Effector memory CD4-positive, alpha-beta T cell (primary cell): Measurements from ENCODE around the gene AATK.

Experiments used
- DNase-seq, 3 donors: peaks; one replicate each; pipeline ENCODE4 v3.0.0-alpha.2; 2020
- H3K27ac ChIP-seq: 2 replicates; pipeline ENCODE4 v1.7.0; 2013; ENCODE audit warnings: mild to moderate bottlenecking, low read length, moderate library complexity; ENCODE audit not compliant: insufficient read depth, poor library complexity, severe bottlenecking
- H3K27me3 ChIP-seq: replicated peaks from 2 replicates; pipeline ENCODE4 v1.7.0; 2013; ENCODE audit warnings: mild to moderate bottlenecking, low read length; ENCODE audit not compliant: insufficient read depth, control insufficient read depth, poor library complexity, severe bottlenecking
- H3K36me3 ChIP-seq: 2 replicates; pipeline ENCODE4 v1.7.0; 2013; ENCODE audit warnings: mild to moderate bottlenecking, low read length, moderate library complexity; ENCODE audit not compliant: control insufficient read depth, insufficient read depth
- H3K4me1 ChIP-seq: 2 replicates; pipeline ENCODE4 v1.7.0; 2013; ENCODE audit warnings: low read length, mild to moderate bottlenecking; ENCODE audit not compliant: control insufficient read depth, insufficient read depth, poor library complexity, severe bottlenecking
- H3K4me3 ChIP-seq: 2 replicates; pipeline ENCODE4 v1.7.0; 2013; ENCODE audit warnings: low read length, low read depth, mild to moderate bottlenecking; ENCODE audit not compliant: insufficient read depth, poor library complexity, severe bottlenecking
- H3K9me3 ChIP-seq: 2 replicates; pipeline ENCODE4 v1.7.0; 2013; ENCODE audit warnings: mild to moderate bottlenecking, low read length, moderate library complexity; ENCODE audit not compliant: control insufficient read depth

The AATK gene

GRCh38 chr17:81162491-81162890 is 3.5 kb downstream of the AATK start:
- Histone ChIP-seq H3K4me1 (peaks cover 8% of the 10 kb centered on the region), H3K27ac (no peak overlapping the region), H3K4me3 (no peak overlapping the region), H3K27me3 (peaks cover 15% of the 10 kb centered on the region), H3K9me3 (no peaks in the 10 kb centered on the region), H3K36me3 (no peaks in the 10 kb centered on the region)
- no peak for DNase-seq

- peaks cover 8% of the 10 kb centered on the region for H3K4me1 ChIP-seq
- H3K4me3 ChIP-seq: no peak overlapping the region
- DNase-seq: no peak
- no peaks in the 10 kb centered on the region for H3K9me3 ChIP-seq
- no peak overlapping the region for H3K27ac ChIP-seq
- H3K36me3 ChIP-seq: no peaks in the 10 kb centered on the region
- peaks cover 15% of the 10 kb centered on the region for H3K27me3 ChIP-seq
Measured at GRCh38 chr17:81161972-81162371, 4.0 kb downstream of the AATK start.

- H3K4me3 ChIP-seq: no peak overlapping the region
- DNase-seq: no peak
- peaks cover 8% of the 10 kb centered on the region for H3K4me1 ChIP-seq
- H3K27me3 ChIP-seq: peaks cover 15% of the 10 kb centered on the region
- no peaks in the 10 kb centered on the region for H3K9me3 ChIP-seq
- no peaks in the 10 kb centered on the region for H3K36me3 ChIP-seq
- no peak overlapping the region for H3K27ac ChIP-seq
Measured at GRCh38 chr17:81161536-81161935, 4.5 kb downstream of the AATK start.

- no peak overlapping the region for H3K27ac ChIP-seq
- no peaks in the 10 kb centered on the region for H3K36me3 ChIP-seq
- peaks cover 15% of the 10 kb centered on the region for H3K27me3 ChIP-seq
- H3K4me3 ChIP-seq: no peak overlapping the region
- no peaks in the 10 kb centered on the region for H3K9me3 ChIP-seq
- no peak for DNase-seq
- H3K4me1 ChIP-seq: peaks cover 8% of the 10 kb centered on the region
Measured at GRCh38 chr17:81160747-81161453, 5.1 kb downstream of the AATK start.

- Histone ChIP-seq H3K9me3 (no peaks in the 10 kb centered on the region), H3K4me3 (no peak overlapping the region), H3K27me3 (peaks cover 10% of the 10 kb centered on the region), H3K27ac (no peak overlapping the region), H3K36me3 (no peaks in the 10 kb centered on the region), H3K4me1 (peaks cover 3% of the 10 kb centered on the region)
- no peak for DNase-seq
Measured at GRCh38 chr17:81160306-81160705, 5.7 kb downstream of the AATK start.

GRCh38 chr17:81159611-81160265 is 6.3 kb downstream of the AATK start:
- H3K4me3 ChIP-seq: no peak overlapping the region
- H3K9me3 ChIP-seq: no peaks in the 10 kb centered on the region
- peaks cover 3% of the 10 kb centered on the region for H3K4me1 ChIP-seq
- no peak overlapping the region for H3K27ac ChIP-seq
- H3K27me3 ChIP-seq: peaks cover 5% of the 10 kb centered on the region
- DNase-seq: no peak
- H3K36me3 ChIP-seq: no peaks in the 10 kb centered on the region

GRCh38 chr17:81158688-81159590 is 7.1 kb downstream of the AATK start:
- H3K4me1 ChIP-seq: peaks cover 3% of the 10 kb centered on the region
- peaks cover 3% of the 10 kb centered on the region for H3K27me3 ChIP-seq
- no peak overlapping the region for H3K27ac ChIP-seq
- DNase-seq: no peak
- H3K9me3 ChIP-seq: no peaks in the 10 kb centered on the region
- no peaks in the 10 kb centered on the region for H3K36me3 ChIP-seq
- H3K4me3 ChIP-seq: no peak overlapping the region

GRCh38 chr17:81157848-81158687 is 8.0 kb downstream of the AATK start:
- no peaks in the 10 kb centered on the region for H3K36me3 ChIP-seq
- no peak overlapping the region for H3K4me3 ChIP-seq
- H3K4me1 ChIP-seq: peaks cover 3% of the 10 kb centered on the region
- H3K27ac ChIP-seq: no peak overlapping the region
- H3K27me3 ChIP-seq: no peaks in the 10 kb centered on the region
- H3K9me3 ChIP-seq: no peaks in the 10 kb centered on the region
- no peak for DNase-seq

- Histone ChIP-seq H3K27me3 (no peaks in the 10 kb centered on the region), H3K27ac (no peak overlapping the region), H3K4me1 (peaks cover 3% of the 10 kb centered on the region), H3K36me3 (no peaks in the 10 kb centered on the region), H3K4me3 (no peak overlapping the region), H3K9me3 (no peaks in the 10 kb centered on the region)
- DNase-seq: no peak
Measured at GRCh38 chr17:81156866-81157805, 8.9 kb downstream of the AATK start.
